GM21723 (cell line): ENCODE results near the gene UNC13A.

ENCODE experiments used
- ATAC-seq: cut with Tn5 transposase; IDR thresholded peaks from one replicate; pipeline ENCODE4 v1.9.1; 2021; ENCODE audit warnings: mild to moderate bottlenecking, moderate library complexity; ENCODE audit not compliant: unreplicated experiment

Gene UNC13A

DNA sequence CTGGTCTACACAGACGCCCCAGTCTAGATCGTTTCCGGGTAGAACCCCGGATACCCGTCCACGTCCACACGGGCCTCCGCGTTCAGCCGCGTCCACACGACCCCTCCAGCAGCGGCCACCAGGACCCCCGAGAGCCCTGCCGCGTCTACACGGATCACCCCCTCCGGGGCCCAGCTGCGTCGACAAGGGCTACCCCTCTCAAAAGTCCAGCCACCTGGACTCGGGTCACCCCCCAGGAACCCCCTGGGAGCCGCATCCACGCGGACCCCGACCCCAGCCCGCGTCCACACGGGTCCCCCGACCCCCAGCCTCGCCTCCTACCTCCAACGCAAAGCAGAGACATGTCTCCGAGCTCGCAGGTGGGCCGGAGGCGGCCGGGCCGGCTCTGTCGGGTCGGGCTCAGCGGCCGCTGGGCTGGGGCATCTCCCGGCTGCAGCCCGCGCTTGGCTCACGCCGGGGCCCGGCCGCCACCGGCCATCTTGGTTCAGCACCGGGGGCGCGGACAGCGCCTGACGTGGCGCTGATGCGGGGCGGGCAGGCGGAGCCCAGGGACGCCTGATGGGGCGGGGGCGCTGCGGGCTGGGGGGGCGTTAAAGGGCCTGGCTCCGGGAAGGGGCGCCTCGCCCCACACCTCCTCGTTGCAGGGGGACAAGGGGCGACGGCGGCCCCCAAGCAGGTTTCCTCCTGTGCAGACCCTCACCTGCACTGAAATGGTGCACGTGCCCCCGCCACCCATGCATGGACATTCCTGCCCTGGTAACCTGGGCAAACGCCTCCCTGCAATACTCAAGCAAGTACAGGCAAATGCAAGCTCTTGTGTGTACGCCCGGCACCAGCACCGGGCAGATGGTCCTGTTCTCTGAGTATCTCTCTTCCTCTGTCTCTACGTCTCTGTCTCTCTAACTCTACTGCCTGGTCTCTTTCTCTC, at the start of gene UNC13A:
Gene UNC13A (minus strand): TSS at position 498 of the 928 bp plus-strand sequence. CDS start 155 bp downstream, at position 343.
- no peak for ATAC-seq

DNA sequence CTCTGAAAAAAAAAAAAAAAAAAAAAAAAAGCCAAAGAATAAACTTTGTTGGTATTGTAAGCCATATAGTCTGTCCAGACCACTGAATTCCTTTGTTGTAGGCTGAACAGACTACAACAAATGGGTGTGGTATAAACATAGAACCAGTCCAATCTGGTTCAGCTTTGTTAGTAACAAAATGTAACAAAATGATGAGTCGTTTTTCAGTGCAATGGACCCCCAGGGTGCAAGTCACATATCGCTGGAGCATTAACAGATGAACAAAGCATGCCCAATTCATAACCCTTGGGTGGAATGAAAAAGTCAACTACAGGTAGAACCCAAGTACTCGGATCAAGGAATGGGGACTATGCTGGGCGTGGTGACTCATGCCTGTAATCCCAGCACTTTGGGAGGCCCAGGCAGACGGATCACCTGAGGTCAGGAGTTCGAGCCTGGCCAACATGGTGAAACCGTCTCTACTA, 49.6 kb upstream of the UNC13A start:
- ATAC-seq, result no peak

DNA sequence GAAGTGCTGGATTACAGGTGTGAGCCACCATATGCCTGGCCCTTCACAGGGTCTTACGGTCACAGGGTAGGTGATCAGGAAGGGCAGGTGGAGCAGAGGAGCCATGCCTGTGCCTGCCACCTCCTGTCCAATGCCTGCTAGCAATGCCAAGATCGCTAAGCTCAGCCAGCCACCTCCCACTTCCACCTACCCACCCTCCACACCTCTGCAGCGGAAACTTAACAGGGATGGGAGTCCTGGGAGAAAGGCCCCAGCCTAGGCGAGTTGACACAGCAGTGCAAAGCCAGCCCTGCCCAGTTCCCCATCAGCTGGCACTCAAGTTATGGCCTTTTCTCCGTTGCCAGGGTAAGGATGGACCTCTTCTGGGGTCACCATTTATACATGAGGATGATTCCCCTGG, 47.3 kb upstream of the UNC13A start:
- ATAC-seq, result no peak

DNA sequence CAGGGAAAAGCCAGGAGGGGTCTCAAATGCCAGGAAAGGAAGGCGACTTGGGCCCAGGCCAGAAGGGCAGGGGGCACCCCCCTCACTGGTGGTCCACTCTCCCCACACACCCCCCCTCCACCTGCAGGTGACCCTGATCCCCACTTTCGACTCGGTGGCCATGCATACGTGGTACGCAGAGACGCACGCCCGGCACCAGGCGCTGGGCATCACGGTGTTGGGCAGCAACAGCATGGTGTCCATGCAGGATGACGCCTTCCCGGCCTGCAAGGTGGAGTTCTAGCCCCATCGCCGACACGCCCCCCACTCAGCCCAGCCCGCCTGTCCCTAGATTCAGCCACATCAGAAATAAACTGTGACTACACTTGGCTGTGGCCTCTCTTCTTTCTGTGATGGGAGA, 46.0 kb upstream of the UNC13A start:
- ATAC-seq, result no peak

DNA sequence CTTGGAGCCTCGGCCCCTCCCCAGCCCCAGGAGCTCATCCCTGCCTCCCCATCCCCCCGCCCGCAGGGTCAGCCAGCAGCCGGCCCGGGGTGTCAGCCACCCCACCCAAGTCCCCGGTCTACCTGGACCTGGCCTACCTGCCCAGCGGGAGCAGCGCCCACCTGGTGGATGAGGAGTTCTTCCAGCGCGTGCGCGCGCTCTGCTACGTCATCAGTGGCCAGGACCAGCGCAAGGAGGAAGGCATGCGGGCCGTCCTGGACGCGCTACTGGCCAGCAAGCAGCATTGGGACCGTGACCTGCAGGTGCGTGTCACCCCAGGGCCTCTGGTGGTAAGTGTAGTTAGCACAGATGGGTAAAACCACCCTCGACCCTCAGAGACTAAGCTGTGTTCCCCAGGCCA, 45.0 kb upstream of the UNC13A start:
- no peak for ATAC-seq

DNA sequence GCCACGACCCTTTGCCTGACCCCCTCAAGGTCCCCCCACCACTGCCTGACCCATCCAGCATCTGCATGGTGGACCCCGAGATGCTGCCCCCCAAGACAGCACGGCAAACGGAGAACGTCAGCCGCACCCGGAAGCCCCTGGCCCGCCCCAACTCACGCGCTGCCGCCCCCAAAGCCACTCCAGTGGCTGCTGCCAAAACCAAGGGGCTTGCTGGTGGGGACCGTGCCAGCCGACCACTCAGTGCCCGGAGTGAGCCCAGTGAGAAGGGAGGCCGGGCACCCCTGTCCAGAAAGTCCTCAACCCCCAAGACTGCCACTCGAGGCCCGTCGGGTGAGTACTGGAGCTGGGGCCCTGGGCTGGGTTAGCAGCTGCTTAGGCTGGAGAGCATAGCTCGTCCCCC, 39.7 kb upstream of the UNC13A start:
- no peak for ATAC-seq

DNA sequence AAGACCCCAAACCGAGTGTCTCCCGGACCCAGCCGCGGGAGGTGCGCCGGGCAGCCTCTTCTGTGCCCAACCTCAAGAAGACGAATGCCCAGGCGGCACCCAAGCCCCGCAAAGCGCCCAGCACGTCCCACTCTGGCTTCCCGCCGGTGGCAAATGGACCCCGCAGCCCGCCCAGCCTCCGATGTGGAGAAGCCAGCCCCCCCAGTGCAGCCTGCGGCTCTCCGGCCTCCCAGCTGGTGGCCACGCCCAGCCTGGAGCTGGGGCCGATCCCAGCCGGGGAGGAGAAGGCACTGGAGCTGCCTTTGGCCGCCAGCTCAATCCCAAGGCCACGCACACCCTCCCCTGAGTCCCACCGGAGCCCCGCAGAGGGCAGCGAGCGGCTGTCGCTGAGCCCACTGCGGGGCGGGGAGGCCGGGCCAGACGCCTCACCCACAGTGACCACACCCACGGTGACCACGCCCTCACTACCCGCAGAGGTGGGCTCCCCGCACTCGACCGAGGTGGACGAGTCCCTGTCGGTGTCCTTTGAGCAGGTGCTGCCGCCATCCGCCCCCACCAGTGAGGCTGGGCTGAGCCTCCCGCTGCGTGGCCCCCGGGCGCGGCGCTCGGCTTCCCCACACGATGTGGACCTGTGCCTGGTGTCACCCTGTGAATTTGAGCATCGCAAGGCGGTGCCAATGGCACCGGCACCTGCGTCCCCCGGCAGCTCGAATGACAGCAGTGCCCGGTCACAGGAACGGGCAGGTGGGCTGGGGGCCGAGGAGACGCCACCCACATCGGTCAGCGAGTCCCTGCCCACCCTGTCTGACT, 39.0 kb upstream of the UNC13A start:
- ATAC-seq, result no peak

DNA sequence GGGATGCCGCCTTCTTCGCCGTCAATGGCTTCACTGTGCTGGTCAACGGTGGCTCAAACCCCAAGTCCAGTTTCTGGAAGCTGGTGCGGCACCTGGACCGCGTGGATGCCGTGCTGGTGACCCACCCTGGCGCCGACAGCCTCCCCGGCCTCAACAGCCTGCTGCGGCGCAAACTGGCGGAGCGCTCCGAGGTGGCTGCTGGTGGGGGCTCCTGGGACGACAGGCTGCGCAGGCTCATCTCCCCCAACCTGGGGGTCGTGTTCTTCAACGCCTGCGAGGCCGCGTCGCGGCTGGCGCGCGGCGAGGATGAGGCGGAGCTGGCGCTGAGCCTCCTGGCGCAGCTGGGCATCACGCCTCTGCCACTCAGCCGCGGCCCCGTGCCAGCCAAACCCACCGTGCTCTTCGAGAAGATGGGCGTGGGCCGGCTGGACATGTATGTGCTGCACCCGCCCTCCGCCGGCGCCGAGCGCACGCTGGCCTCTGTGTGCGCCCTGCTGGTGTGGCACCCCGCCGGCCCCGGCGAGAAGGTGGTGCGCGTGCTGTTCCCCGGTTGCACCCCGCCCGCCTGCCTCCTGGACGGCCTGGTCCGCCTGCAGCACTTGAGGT, 38.1 kb upstream of the UNC13A start:
- ATAC-seq, result no peak

DNA sequence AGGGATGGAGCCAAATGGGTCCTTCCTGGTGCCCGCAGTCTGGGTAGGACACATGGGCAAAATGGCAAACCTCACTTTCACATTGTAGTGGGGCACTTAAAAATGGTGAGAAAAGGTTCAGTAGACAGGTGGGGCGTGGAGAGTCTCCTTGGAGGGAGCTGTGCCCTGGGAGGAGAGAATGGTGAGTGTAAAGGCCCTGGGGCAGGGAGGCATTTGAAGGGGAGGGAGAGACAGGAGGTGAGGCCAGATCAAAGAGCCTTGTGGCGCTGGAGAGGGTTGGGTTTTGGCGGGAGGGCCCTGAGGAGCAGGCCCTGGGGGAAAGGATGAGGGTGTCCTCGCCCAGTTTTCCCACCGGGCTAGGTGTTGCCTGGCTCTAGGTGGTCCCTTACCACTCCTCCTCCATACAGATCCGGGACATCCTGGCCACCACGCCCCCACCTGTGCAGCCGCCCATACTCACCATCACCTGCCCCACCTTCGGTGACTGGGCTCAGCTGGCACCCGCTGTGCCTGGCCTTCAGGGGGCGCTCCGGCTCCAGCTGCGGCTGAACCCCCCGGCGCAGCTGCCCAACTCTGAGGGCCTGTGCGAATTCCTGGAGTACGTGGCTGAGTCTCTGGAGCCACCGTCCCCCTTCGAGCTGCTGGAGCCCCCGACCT, 37.4 kb upstream of the UNC13A start:
- ATAC-seq, result no peak

DNA sequence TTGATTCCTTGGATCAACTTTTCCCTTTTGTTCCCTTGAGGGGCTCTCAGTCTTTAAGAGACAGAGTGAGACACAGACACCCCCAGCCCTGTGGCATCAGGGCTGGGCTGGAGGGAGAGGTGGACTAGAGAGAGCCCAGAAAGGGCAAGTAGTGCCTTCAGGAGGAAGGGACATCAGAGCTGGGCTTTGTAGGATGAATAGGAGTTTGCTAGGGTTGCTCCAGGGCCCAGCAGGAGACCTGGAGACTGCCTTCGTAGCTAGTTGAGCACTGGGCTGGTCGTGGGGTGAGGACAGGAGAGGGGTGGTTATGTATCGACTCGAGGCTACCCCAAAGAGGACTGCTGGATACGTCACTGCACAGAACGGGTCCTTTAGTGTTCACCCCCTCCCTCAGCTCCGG, 36.5 kb upstream of the UNC13A start:
- no peak for ATAC-seq

DNA sequence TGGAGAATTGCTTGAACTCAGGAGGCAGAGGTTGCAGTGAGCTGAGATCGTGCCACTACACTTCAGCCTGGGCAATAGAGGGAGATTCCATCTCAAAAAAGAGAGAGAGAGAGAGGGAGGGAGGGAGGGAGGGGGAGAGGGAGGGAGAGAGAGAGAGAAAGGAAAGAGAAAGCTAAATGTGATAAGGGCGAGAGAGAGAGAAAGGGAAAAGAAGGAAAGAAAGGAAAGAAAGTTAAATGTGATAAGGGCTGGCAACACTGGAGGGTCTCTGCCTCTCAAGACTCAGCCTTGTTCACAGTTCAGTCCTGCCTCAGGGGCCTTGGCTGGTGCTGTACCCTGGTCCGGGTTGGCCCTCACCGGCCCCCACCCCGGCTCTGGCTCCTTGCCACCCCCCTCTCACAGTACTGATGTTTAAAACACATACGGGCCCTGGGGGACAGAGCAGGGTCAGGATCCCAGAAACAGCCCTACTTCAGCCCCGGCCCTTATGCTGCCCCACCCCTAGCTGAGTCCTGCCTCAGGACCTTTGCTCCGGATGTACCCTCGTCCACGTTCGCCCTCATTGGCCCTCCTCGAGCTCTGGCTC, 34.6 kb upstream of the UNC13A start:
- ATAC-seq, result no peak

DNA sequence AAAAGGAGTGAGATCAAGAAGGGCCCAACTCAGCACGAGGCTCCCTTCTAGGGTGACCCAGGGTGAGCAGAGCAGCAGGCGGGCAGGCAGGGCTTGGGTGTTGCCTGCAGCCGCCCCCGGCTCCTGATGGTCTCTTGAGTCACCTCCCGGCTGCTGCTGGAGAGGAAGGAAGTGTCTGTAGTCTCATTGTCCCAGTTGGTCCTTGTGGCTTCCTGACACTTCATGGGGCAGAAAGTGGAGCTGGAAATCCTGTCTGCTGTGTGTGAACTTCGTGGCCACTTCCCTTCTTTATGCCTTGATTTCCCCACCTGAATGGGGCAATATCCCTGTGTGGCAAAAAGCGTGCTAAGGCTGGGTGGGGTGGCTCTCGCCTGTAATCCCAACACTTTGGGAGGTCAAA, 33.7 kb upstream of the UNC13A start:
- no peak for ATAC-seq

DNA sequence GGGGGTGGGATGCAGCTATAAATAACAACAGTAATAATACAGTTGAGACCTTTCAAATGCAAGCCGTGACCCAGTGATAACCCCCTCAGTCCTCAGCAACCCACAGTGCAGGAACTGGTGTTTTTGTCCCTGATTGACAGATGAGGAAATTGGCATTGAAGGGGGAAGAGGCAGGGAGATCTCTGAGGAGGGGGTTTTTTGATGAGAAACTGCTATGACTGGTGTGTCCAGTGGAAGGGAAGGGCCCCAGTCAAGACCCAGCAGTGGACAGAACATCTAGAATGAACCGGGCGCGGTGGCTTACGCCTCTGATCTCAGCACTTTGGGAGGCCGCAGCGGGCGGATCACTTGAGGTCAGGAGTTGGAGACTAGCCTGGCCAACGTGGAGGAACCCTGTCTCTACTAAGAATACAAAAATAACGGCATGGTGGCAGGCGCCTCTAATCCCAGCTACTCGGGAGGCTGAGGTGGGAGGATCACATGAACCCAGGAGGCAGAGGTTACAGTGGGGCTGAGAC, 33.0 kb upstream of the UNC13A start:
- ATAC-seq, result no peak

DNA sequence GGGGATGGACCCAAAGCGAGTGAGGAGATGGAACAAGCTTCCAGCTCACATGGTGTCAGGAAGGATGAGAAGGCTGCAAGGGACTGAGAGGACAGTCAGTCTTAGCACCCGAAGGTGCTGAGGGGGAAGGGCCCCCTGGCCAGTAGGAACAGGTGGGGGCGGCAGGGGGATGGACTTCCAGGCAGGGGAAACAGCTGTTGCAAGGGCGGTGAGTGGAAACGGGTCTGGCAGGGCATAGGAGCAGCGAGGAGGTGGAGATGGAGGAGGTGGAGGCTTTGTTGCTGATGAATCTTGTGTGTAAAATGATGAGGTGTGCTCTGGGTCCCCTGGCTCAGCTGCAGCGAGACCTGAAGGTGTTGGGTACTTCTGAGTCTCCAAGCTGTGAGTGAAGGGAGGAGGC, 32.3 kb upstream of the UNC13A start:
- ATAC-seq, result no peak

DNA sequence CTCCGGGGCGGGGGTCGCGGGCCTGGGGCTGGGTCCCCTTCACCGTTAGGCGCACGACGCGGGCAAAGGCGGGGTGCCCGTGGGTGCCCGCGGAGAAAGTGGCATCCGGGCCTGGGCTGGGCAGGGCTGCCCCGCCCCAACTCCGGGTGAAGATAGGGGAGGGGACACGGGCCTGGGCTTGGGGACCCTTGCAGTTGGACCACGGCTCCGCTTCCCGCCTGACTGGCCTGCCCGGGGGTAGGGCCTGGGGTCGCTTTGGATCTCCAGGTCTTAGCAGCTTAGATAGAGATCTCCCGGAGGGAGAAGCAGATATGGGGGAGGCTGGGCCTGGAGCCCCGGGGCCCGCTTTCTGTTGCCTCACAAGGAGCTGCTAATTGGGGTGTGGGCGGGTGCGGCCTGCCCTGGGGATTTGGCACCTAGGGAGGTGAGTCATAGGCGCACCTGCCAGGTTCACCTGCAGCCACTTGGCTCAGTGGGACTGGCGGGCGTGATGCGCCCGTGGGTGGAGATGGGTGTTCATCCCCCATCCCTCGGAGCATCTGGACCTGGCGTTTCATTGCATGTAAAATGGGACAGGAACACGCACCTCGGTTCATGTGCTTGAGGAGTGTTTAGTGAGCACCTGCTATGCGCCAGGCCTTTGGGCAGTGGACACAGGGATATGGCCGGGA, 31.7 kb upstream of the UNC13A start:
- peak; percentile 26 for ATAC-seq

DNA sequence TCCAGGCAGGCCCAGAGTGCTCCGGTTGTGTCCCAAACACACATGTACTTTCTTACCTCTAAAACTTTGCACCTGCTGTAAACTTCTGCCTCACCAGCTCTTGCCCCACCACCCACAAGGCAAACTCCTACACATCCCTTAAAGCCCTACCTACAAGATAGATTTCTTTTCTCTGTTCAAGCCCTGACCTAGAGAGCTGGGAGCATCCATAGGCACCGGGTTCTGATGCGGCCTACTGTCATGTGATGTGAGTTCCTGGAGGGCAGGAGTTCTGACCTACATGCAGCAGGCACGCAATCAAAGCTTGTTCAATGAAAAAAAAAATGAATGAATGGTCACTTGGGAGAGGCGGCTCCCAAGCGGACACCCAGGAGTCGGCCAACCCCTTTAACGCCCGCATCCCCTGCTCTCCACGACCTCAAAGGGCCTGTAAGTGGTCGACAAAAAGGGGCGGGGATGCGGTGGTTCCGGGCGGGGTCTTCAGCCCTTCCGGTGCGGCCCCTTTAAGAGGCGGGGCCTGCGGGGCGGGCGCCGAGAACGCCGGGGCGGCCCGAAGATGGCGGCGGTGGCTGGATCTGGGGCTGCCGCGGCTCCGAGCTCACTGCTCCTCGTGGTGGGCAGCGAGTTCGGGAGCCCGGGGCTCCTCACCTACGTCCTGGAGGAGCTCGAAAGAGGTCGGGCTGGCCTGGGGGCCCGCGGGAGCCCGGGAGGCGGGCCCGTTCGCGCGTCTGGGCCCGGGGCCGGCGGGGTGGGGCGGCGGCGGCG, 31.0 kb upstream of the UNC13A start, which contains the start of gene MAP1S:
Gene MAP1S (plus strand): TSS at position 534 of the 765 bp plus-strand sequence. CDS start 23 bp downstream, at position 557.
- ATAC-seq, result peak; percentile 74

DNA sequence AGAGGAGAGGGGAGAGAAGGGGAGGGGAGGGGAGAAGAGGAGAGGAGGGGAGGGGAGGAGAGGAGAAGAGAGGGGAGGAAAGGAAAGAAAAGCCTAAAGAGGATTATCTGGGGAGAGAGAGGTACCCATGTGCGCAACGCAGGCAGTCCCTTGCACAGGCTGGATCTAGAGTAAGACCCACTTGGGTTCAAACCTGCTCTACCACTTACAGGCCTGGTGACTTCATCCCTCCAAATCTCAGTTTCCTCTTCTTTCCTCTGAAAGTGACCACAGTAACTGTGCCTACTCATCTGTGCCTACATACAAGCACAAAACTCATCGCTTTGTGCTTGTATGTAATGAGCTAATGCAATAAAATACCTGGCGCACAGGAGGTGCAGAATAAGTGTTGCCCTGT, 30.4 kb upstream of the UNC13A start:
- ATAC-seq, result no peak

DNA sequence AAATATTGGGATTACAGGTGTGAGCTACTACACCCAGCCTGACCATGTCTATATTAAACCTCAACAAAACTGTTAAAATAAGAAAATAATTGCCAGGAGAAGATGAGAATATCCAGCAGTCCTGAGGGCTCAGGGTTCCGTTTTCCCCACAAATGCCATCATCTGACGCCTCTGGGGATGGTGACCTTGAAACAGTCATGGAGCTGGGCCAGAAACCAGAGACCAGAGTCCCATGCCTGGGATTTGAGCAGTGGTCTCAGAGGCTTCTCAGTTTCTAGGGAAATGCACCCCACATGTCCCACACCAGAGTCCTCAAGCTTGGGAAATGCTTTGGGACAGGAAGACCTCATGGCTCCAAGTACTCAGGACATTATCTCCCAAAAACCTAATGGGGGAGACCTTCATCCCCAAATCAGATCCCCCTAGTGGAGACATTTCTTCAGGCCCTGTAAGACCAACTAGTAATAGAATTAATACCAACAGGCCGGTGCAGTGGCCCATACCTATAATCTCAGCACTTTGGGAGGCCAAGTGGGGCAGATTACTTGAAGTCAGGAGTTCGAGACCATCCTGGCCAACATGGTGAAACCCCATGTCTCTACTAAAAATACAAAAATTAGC, 28.3 kb upstream of the UNC13A start:
- no peak for ATAC-seq
